Stimulated activated CD8-positive, alpha-beta memory T cell treated with anti-CD3 and anti-CD28 coated beads, Interleukin-12 subunit alpha, Interleukin-12 subunit beta, amount 100 ng/mL, for 1 hour (primary cell): ENCODE data around the gene SLC35A3.

ENCODE experiments used
- DNase-seq: peaks from one replicate; pipeline ENCODE4 v3.0.0-alpha.2; 2020; ENCODE audit warnings: low read depth

Gene SLC35A3

DNA sequence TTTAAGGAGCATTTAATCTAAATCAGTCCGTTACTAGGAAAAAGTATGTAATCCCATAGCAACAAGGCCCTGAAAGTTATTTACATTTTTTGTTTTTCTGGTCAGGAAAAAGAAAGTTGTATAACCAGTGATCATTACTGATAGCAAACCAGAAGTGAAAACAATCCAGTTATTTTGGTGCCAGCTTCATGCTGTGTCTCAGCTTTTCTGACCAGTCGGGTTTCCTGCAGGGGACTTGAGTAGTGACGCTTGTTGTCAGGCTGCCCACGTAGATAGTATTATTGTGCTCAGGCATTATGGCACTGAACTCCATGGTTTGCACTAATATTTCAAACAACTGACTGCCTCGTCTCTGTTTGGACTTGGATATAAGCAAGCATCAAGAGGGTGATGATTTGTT lies 107.7 kb downstream of the SLC35A3 start:
- no peak for DNase-seq

GRCh38 chr1:100080331-100080730 lies 110.5 kb downstream of the SLC35A3 start:
- no peak for DNase-seq
